ENCODE results near the gene MYH15.

- no peak for TF ChIP-seq EP300 (IDR thresholded peaks at IDR 0.05; ENCODE audit: borderline replicate concordance in 1 of 2, low read depth in 2 of 2, low read length in 2 of 2)
- no peak for TF ChIP-seq CTCF (IDR thresholded peaks at IDR 0.05; ENCODE audit: control extremely low read depth in 1 of 3, insufficient read depth in 1 of 3, low read depth in 1 of 3, low read length in 3 of 3)
- no peak for TF ChIP-seq NANOG (IDR thresholded peaks at IDR 0.05; ENCODE audit: insufficient read depth, low read depth, low read length, poor library complexity, severe bottlenecking)
- no peak for TF ChIP-seq SP1 (IDR thresholded peaks at IDR 0.05; ENCODE audit: low read depth, low read length)
- no peak for TF ChIP-seq FOSL1 (IDR thresholded peaks at IDR 0.05; ENCODE audit: insufficient read depth, low read depth, low read length)
- no peak for TF ChIP-seq RFX5 (IDR thresholded peaks at IDR 0.05; ENCODE audit: borderline replicate concordance, low read depth, low read length)
- TF ChIP-seq CHD1 (IDR thresholded peaks at IDR 0.05; ENCODE audit: low read depth, low read length), result no peak
- no peak for TF ChIP-seq POLR2A (IDR thresholded peaks at IDR 0.05; ENCODE audit: control extremely low read depth in 1 of 2, low read depth in 2 of 2, low read length in 2 of 2)
- no peak for TF ChIP-seq USF2 (IDR thresholded peaks at IDR 0.05; ENCODE audit: low read length)
- TF ChIP-seq SUZ12 (IDR thresholded peaks at IDR 0.05; ENCODE audit: low read length), result no peak
Observed at GRCh38 chr3:108453565-108453964, 56.8 kb downstream of the MYH15 start.
